Fibroblast of lung (primary cell): ENCODE data around the gene CWC27. TPM values are rescaled to one million over a fixed set of nuclear protein-coding genes. Genes with fewer than 3 reads are reported as not detected.

Experiments used
- DNase-seq, 2 donors: peaks; one replicate each; pipeline versions ENCODE4 v3.0.0 to v3.0.0-alpha.2; 2010; ENCODE audit warnings: low read depth in 2 of 2
- H2AFZ ChIP-seq: 2 replicates; pipeline ENCODE4 v1.5.1; 2012; ENCODE audit warnings: low read length, control low read depth, inconsistent platforms
- H3K27ac ChIP-seq: 2 replicates; pipeline ENCODE4 v1.5.1; 2011; ENCODE audit warnings: low read length, control low read depth; ENCODE audit not compliant: insufficient read depth
- H3K27me3 ChIP-seq: 2 replicates; pipeline ENCODE4 v1.5.1; 2011; ENCODE audit warnings: mild to moderate bottlenecking, low read length; ENCODE audit not compliant: control insufficient read depth, insufficient read depth
- H3K36me3 ChIP-seq: 2 replicates; pipeline ENCODE4 v1.5.1; 2011; ENCODE audit warnings: low read length; ENCODE audit not compliant: control insufficient read depth, insufficient read depth
- H3K4me1 ChIP-seq: 2 replicates; pipeline ENCODE4 v1.5.1; 2011; ENCODE audit warnings: low read length; ENCODE audit not compliant: control insufficient read depth, insufficient read depth; ENCODE audit errors: extremely low read depth
- H3K4me2 ChIP-seq: 2 replicates; pipeline ENCODE4 v1.5.1; 2011; ENCODE audit warnings: low read length, control low read depth; ENCODE audit not compliant: insufficient read depth; ENCODE audit errors: extremely low read depth
- H3K4me3 ChIP-seq, 4 experiments: fragments of 200-600 bp in 1 of 4; sonication (generic) in 1 of 4; replicated peaks in 1 of 4; 2 replicates each; pipeline ENCODE4 v1.5.1; 2011 to 2016; ENCODE audit warnings: low read length in 4 of 4, low read depth in 3 of 4, mild to moderate bottlenecking in 3 of 4, control low read depth in 2 of 4, inconsistent platforms in 1 of 4, mixed read lengths in 1 of 4; ENCODE audit not compliant: insufficient read depth in 1 of 4; ENCODE audit errors: control extremely low read depth in 1 of 4
- H3K79me2 ChIP-seq: 2 replicates; pipeline ENCODE4 v1.5.1; 2012; ENCODE audit warnings: mild to moderate bottlenecking, low read length, inconsistent platforms; ENCODE audit not compliant: control insufficient read depth, insufficient read depth
- H3K9ac ChIP-seq: 2 replicates; pipeline ENCODE4 v1.5.1; 2011; ENCODE audit warnings: mild to moderate bottlenecking, low read length, control low read depth; ENCODE audit not compliant: insufficient read depth
- H3K9me3 ChIP-seq: 2 replicates; pipeline ENCODE4 v1.5.1; 2012; ENCODE audit warnings: low read depth, low read length; ENCODE audit not compliant: control insufficient read depth, insufficient read depth
- H4K20me1 ChIP-seq: 2 replicates; pipeline ENCODE4 v1.5.1; 2011; ENCODE audit warnings: low read length; ENCODE audit not compliant: control insufficient read depth, insufficient read depth; ENCODE audit errors: extremely low read depth
- EZH2 ChIP-seq: IDR thresholded peaks from 2 replicates; pipeline ENCODE4 v1.5.1; 2012; ENCODE audit warnings: low read length, control low read depth, mild to moderate bottlenecking; ENCODE audit errors: missing control alignments
- polyA plus RNA-seq, 2 donors: library from polyadenylated mRNA; depleted of rRNA in 1 of 2; stranded (reverse) in 1 of 2; unstranded in 1 of 2; fragments of >200 nt; gene quantifications; 2 replicates each; pipeline ENCODE4 v1.2.1, GENCODE V29; 2011 to 2012; ENCODE audit warnings: missing spikeins in 1 of 2
- total RNA-seq: library from RNA; depleted of rRNA; stranded (reverse); fragments of >200 nt; gene quantifications from 2 replicates; pipeline ENCODE4 v1.2.1, GENCODE V29; 2014
- TF ChIP-seq, protein P1 (sequence below), 2 donors: IDR thresholded peaks in 1 of 2; conservative IDR thresholded peaks in 1 of 2; 1 replicate in 1 of 2; 2 replicates in 1 of 2; pipeline ENCODE4 v1.5.1; 2011 to 2012; ENCODE audit warnings: low read length in 2 of 2, control low read depth in 1 of 2, inconsistent platforms in 1 of 2, low read depth in 1 of 2, mild to moderate bottlenecking in 1 of 2

The CWC27 gene
- total and polyA plus RNA-seq, 2 donors (not counting 1 experiment from before 2014, with no cell fraction given), result 17.3 to 37.5 TPM

DNA sequence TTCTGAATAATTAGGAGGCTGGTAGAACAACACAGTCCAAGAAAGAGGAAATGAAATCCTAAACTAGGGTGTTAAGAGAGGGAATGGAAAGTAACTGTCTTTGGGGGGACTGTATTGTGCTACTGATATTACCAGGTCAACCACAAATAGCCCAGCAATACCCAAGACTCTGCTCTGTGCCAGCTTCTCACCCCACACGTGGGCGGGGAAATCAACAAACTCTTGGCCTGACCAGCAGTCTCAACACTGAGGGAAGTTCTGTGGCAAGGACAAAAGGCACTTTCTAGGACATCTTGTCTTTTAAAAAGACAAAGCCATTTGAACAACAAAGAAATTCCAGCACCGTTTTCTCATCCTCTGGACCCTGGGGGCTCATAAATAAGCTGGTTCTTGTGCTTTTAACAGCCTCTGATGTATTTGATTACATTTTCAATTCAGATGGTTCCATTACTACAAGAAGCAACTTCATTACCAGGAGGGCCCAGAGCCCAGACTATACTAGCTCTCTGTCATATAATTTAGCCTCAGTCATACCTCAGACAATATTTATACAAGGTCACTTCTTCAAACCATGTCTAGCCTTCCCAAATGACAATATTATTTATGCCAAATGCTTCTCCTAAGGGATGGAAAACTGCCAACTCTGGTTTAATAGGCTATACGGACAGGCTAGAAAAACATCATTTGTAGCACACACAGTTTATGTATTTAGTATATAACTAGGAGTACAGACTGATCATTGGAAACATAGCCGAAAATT lies 297.8 kb downstream of the CWC27 start:
- no peak for TF ChIP-seq EZH2
- TF ChIP-seq, protein P1, sequence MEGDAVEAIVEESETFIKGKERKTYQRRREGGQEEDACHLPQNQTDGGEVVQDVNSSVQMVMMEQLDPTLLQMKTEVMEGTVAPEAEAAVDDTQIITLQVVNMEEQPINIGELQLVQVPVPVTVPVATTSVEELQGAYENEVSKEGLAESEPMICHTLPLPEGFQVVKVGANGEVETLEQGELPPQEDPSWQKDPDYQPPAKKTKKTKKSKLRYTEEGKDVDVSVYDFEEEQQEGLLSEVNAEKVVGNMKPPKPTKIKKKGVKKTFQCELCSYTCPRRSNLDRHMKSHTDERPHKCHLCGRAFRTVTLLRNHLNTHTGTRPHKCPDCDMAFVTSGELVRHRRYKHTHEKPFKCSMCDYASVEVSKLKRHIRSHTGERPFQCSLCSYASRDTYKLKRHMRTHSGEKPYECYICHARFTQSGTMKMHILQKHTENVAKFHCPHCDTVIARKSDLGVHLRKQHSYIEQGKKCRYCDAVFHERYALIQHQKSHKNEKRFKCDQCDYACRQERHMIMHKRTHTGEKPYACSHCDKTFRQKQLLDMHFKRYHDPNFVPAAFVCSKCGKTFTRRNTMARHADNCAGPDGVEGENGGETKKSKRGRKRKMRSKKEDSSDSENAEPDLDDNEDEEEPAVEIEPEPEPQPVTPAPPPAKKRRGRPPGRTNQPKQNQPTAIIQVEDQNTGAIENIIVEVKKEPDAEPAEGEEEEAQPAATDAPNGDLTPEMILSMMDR (conservative IDR thresholded peaks at IDR 0.05 in 1 of 2, IDR thresholded peaks at IDR 0.05 in 1 of 2; ENCODE audit: low read depth in 1 of 2, low read length in 2 of 2), result no peak
- Histone ChIP-seq H2AFZ (no peak overlapping the region), H3K4me1 (peaks cover 5% of the 10 kb centered on the region), H3K4me2 (no peak overlapping the region), H4K20me1 (no peaks in the 10 kb centered on the region), H3K9me3 (no peaks in the 10 kb centered on the region), H3K27me3 (no peaks in the 10 kb centered on the region), H3K27ac (no peak overlapping the region), H3K36me3 (no peaks in the 10 kb centered on the region), H3K79me2 (no peaks in the 10 kb centered on the region), H3K9ac (no peak overlapping the region), H3K4me3 (no peak overlapping the region)
- no peak for DNase-seq

DNA sequence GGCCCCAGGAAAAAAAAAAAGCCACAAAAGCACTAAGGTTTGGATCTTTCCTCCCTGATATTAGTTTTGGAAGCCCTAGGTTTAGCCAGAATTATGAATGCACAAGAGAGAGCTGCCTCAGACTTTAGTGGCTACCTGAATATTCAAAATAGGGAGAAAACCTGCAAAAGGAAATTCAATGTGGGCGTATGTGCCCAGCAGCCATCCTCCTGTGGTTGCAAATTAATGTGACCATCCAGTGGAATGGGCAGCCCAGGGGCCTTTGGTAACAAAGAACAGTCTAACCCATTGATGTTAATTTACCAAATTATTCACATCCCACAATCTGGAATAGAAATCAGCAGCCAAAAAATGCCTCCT lies 298.4 kb downstream of the CWC27 start:
- no peak overlapping the region for H3K4me2 ChIP-seq
- no peak overlapping the region for H3K27ac ChIP-seq
- no peak overlapping the region for H3K4me3 ChIP-seq
- H3K27me3 ChIP-seq, result no peaks in the 10 kb centered on the region
- no peaks in the 10 kb centered on the region for H3K9me3 ChIP-seq
- H3K9ac ChIP-seq, result no peak overlapping the region
- H2AFZ ChIP-seq, result no peak overlapping the region
- DNase-seq, result no peak
- H3K4me1 ChIP-seq, result peaks cover 5% of the 10 kb centered on the region
- no peaks in the 10 kb centered on the region for H3K79me2 ChIP-seq
- TF ChIP-seq, protein P1 (conservative IDR thresholded peaks at IDR 0.05 in 1 of 2, IDR thresholded peaks at IDR 0.05 in 1 of 2; ENCODE audit: low read depth in 1 of 2, low read length in 2 of 2), result no peak
- no peak for TF ChIP-seq EZH2
- no peaks in the 10 kb centered on the region for H3K36me3 ChIP-seq
- no peaks in the 10 kb centered on the region for H4K20me1 ChIP-seq

Other genes with a start within 250 kb of the CWC27 start
- not detected in 2 replicates for gene SHISAL2B, start 78.4 kb upstream of the CWC27 start, total RNA-seq
- not detected in 2 replicates for gene SHISAL2B, start 78.4 kb upstream of the CWC27 start, polyA plus RNA-seq
- gene SREK1IP1, start 239 bp upstream of the CWC27 start, total RNA-seq, result 9.5 and 13.5 TPM in 2 replicates
- gene SREK1IP1, start 239 bp upstream of the CWC27 start, polyA plus RNA-seq, result 6.5 and 6.9 TPM in 2 replicates